Neural cell (in vitro differentiated cells): ENCODE results near the gene CREM. TPM values are rescaled to one million over a fixed set of nuclear protein-coding genes. Genes with fewer than 3 reads are reported as not detected.

ENCODE experiments used
- H2AFZ ChIP-seq: fragments of 200-600, 300-800 bp; sonication (generic), shearing (Covaris generic); 2 replicates; pipeline ENCODE4 v1.6.0; 2014; ENCODE audit warnings: low read depth, mild to moderate bottlenecking, antibody characterized with exemption, low read length, moderate library complexity
- H3F3A ChIP-seq: fragments of 200-600 bp; shearing (Covaris generic); 2 replicates; pipeline ENCODE4 v1.6.1; 2016; ENCODE audit warnings: mild to moderate bottlenecking, moderate library complexity, mixed read lengths, antibody characterized with exemption, low read length; ENCODE audit not compliant: insufficient read depth, poor library complexity, severe bottlenecking
- H3K27ac ChIP-seq: fragments of 200-600, 300-800 bp; sonication (generic), shearing (Covaris generic); 2 replicates; pipeline ENCODE4 v1.5.1; 2014; ENCODE audit warnings: mild to moderate bottlenecking, low read length, moderate library complexity
- H3K27me3 ChIP-seq: fragments of 300-800, 200-600 bp; sonication (generic), shearing (Covaris generic); 2 replicates; pipeline ENCODE4 v1.6.0; 2014; ENCODE audit warnings: mild to moderate bottlenecking, low read depth, low read length, moderate library complexity; ENCODE audit not compliant: insufficient read depth
- H3K36me3 ChIP-seq: fragments of 300-800, 200-600 bp; sonication (generic), shearing (Covaris generic); 2 replicates; pipeline ENCODE4 v1.5.1; 2014; ENCODE audit warnings: mild to moderate bottlenecking, antibody characterized with exemption, low read length, moderate library complexity; ENCODE audit not compliant: insufficient read depth
- H3K4me2 ChIP-seq: fragments of 300-800, 200-600 bp; sonication (generic), shearing (Covaris generic); 2 replicates; pipeline ENCODE4 v1.6.0; 2014; ENCODE audit warnings: mild to moderate bottlenecking, low read length
- H3K4me3 ChIP-seq: fragments of 300-800, 200-600 bp; sonication (generic), shearing (Covaris generic); 2 replicates; pipeline ENCODE4 v1.5.1; 2014; ENCODE audit warnings: mild to moderate bottlenecking, low read length, moderate library complexity
- H3K79me2 ChIP-seq: fragments of 200-600 bp; shearing (Covaris generic); replicated peaks from 2 replicates; pipeline ENCODE4 v1.6.0; 2014; ENCODE audit warnings: mild to moderate bottlenecking, low read length, moderate library complexity; ENCODE audit not compliant: insufficient read depth
- H3K9ac ChIP-seq: fragments of 300-800, 200-600 bp; sonication (generic), shearing (Covaris generic); 2 replicates; pipeline ENCODE4 v1.6.1; 2016; ENCODE audit warnings: mild to moderate bottlenecking, low read length, mixed read lengths
- H3K9me2 ChIP-seq: fragments of 200-600 bp; shearing (Covaris generic); 2 replicates; pipeline ENCODE4 v1.6.1; 2016; ENCODE audit warnings: mild to moderate bottlenecking, low read length, mixed read lengths; ENCODE audit not compliant: insufficient read depth
- H3K9me3 ChIP-seq: fragments of 200-600, 300-800 bp; sonication (generic), shearing (Covaris generic); 2 replicates; pipeline ENCODE4 v1.6.1; 2016; ENCODE audit warnings: mild to moderate bottlenecking, mixed run types, low read length, moderate library complexity, mixed read lengths
- H4K20me1 ChIP-seq: fragments of 200-600 bp; shearing (Covaris generic); 2 replicates; pipeline ENCODE4 v1.6.1; 2016; ENCODE audit warnings: mild to moderate bottlenecking, mixed run types; ENCODE audit not compliant: insufficient read depth
- EP300 ChIP-seq: fragments of 450-650 bp; conservative IDR thresholded peaks from 2 replicates; pipeline ENCODE4 v1.6.1; 2014; ENCODE audit warnings: antibody characterized with exemption, mild to moderate bottlenecking, moderate library complexity; ENCODE audit not compliant: poor library complexity, severe bottlenecking
- EZH2 ChIP-seq: fragments of 200-600, 300-800 bp; shearing (Covaris generic), sonication (generic); IDR thresholded peaks from 2 replicates; pipeline ENCODE4 v1.6.1; 2014; ENCODE audit warnings: antibody characterized with exemption, low read length, borderline replicate concordance, mild to moderate bottlenecking; ENCODE audit not compliant: insufficient read depth, poor library complexity, severe bottlenecking
- MXI1 ChIP-seq: fragments of 450-650 bp; conservative IDR thresholded peaks from 2 replicates; pipeline ENCODE4 v1.6.1; 2014; ENCODE audit warnings: antibody characterized with exemption, mild to moderate bottlenecking; ENCODE audit not compliant: poor library complexity, severe bottlenecking
- POLR2AphosphoS5 ChIP-seq: IDR thresholded peaks from 2 replicates; pipeline ENCODE4 v1.6.1; 2012
- RAD21 ChIP-seq: fragments of 450-650 bp; conservative IDR thresholded peaks from 2 replicates; pipeline ENCODE4 v1.6.1; 2014; ENCODE audit warnings: antibody characterized with exemption, mild to moderate bottlenecking, moderate library complexity
- SMC3 ChIP-seq: fragments of 450-650 bp; conservative IDR thresholded peaks from 2 replicates; pipeline ENCODE4 v1.6.1; 2014; ENCODE audit warnings: antibody characterized with exemption, mild to moderate bottlenecking, moderate library complexity; ENCODE audit not compliant: poor library complexity
- TAF1 ChIP-seq: IDR thresholded peaks from 2 replicates; pipeline ENCODE4 v1.6.1; 2012; ENCODE audit warnings: low read depth
- polyA plus RNA-seq: library from polyadenylated mRNA; depleted of rRNA; stranded (reverse); fragments of >200 nt; gene quantifications from 2 replicates; pipeline ENCODE4 v1.2.3, GENCODE V29; 2014
- TF ChIP-seq, protein P1 (sequence below): IDR thresholded peaks from 2 replicates; pipeline ENCODE4 v1.6.1; 2012; ENCODE audit warnings: borderline replicate concordance
- TF ChIP-seq, protein P2 (sequence below): fragments of 450-650 bp; IDR thresholded peaks from 2 replicates; pipeline ENCODE4 v1.5.1; 2014; ENCODE audit warnings: antibody characterized with exemption, mild to moderate bottlenecking, moderate library complexity; ENCODE audit not compliant: poor library complexity, severe bottlenecking

The CREM gene
- polyA plus RNA-seq, 1 donor from 2014 or later, result 67.3 TPM

DNA sequence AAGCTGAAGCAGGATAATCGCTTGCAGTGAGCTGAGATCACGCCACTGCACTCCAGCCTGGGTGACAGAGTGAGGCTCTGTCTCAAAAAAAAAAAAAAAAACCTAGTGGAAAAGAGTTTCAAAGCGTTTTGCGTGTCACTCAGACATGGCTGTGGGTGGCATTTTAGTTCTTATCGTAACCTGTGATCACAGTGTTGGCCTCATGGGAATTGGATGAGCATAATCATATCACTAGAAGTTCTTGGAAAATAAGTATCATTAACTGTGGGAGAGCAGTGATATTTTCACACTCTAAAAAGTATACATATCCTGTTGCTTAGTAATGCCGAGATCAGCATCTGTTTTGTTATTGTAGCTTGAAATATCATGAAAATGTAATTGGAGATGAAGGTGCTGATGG lies 92.6 kb downstream of the CREM start:
- Histone ChIP-seq H4K20me1 (no peaks in the 10 kb centered on the region), H3K9me2 (no peaks in the 10 kb centered on the region)
- TF ChIP-seq, protein P1, sequence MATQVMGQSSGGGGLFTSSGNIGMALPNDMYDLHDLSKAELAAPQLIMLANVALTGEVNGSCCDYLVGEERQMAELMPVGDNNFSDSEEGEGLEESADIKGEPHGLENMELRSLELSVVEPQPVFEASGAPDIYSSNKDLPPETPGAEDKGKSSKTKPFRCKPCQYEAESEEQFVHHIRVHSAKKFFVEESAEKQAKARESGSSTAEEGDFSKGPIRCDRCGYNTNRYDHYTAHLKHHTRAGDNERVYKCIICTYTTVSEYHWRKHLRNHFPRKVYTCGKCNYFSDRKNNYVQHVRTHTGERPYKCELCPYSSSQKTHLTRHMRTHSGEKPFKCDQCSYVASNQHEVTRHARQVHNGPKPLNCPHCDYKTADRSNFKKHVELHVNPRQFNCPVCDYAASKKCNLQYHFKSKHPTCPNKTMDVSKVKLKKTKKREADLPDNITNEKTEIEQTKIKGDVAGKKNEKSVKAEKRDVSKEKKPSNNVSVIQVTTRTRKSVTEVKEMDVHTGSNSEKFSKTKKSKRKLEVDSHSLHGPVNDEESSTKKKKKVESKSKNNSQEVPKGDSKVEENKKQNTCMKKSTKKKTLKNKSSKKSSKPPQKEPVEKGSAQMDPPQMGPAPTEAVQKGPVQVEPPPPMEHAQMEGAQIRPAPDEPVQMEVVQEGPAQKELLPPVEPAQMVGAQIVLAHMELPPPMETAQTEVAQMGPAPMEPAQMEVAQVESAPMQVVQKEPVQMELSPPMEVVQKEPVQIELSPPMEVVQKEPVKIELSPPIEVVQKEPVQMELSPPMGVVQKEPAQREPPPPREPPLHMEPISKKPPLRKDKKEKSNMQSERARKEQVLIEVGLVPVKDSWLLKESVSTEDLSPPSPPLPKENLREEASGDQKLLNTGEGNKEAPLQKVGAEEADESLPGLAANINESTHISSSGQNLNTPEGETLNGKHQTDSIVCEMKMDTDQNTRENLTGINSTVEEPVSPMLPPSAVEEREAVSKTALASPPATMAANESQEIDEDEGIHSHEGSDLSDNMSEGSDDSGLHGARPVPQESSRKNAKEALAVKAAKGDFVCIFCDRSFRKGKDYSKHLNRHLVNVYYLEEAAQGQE, result no peak
- no peak for TF ChIP-seq EZH2
- TF ChIP-seq POLR2AphosphoS5, result peak; percentile 12
- TF ChIP-seq EP300, result peak; percentile 14

DNA sequence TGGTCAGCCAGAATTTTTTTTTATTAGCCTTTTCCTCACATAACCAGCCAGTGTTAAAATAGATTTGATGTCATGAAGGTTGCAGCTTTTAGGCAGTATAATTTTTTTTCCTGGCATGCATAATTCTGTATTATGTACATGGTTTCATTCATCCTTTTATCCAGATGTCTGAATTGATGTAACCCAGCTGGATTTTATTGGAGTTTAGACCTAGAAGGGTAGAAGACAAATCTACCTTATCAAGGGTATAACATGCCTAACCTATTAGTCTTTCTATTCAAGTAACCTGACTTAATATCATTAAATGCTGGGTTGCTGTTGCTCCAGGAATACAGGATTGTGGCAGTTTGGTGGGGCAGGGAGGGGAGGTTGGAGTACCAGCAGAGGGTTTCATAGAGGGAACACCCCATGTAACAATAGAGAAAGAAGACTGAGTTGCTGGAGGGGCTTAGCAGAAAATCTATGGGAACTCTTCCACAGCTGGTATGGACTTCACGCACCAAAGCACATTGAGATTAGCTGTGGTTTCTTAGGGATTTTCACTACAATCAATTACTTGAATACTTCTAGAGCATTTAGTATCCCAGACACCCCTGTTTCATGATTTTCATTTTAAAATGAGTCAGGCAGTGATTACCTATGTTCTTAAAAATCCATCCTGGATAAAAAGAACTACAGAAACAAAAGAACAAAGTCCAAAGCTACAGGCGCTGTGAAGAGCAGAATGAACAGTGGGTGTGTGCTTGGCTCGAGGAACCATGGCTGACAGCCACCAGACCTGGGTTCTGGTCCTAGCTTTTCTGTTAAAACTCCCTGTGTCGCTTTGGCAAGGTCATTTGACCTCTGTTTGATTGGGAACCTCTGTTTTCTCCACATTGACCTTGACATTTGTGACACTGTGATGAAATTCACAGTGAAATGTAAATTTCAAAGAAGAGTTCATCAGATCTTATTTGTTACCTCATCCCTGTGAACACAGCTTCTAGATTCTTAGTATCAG lies 93.5 kb downstream of the CREM start:
- Histone ChIP-seq H3K9me3 (no peaks in the 10 kb centered on the region), H3K79me2 (no peaks in the 10 kb centered on the region), H3K9me2 (no peaks in the 10 kb centered on the region), H3K36me3 (no peaks in the 10 kb centered on the region), H3K4me3 (no peak overlapping the region), H3K27me3 (no peaks in the 10 kb centered on the region), H3F3A (no peaks in the 10 kb centered on the region), H3K4me2 (no peak overlapping the region), H3K27ac (no peak overlapping the region), H4K20me1 (no peaks in the 10 kb centered on the region), H3K9ac (no peak overlapping the region), H2AFZ (no peak overlapping the region)
- TF ChIP-seq EZH2 (no peak), POLR2AphosphoS5 (no peak), MXI1 (no peak)

More for the DNA sequence above, 92.6 kb downstream of the CREM start:
- H3K9me3 ChIP-seq, result no peaks in the 10 kb centered on the region
- no peak overlapping the region for H3K4me2 ChIP-seq
- no peaks in the 10 kb centered on the region for H3F3A ChIP-seq
- no peak overlapping the region for H3K4me3 ChIP-seq
- H3K36me3 ChIP-seq, result no peaks in the 10 kb centered on the region
- H3K27ac ChIP-seq, result no peak overlapping the region
- no peaks in the 10 kb centered on the region for H3K79me2 ChIP-seq
- H3K9ac ChIP-seq, result no peak overlapping the region
- no peaks in the 10 kb centered on the region for H3K27me3 ChIP-seq
- no peak overlapping the region for H2AFZ ChIP-seq

DNA sequence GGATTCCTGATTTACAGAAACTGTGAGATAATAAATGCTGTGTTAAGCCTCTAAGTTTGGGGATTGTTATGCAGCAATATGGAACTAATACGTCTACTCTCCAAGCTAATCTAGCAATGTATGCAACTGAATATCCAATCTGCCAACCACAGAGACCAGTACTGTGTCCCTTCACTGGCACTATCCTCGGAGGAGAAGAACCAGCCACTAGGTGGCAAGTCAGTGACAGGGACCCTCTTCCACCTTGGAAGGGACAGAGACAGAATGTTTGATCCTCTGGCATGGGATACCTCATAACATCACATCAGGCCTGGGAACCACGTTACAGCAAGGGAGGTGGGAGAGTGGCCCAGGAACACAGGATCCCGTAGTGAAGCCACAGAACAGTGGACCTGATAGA lies 96.4 kb downstream of the CREM start:
- Histone ChIP-seq H3K36me3 (no peaks in the 10 kb centered on the region), H3K9me3 (no peaks in the 10 kb centered on the region), H3K9ac (no peak overlapping the region), H3K4me2 (no peak overlapping the region), H4K20me1 (no peaks in the 10 kb centered on the region), H3F3A (no peaks in the 10 kb centered on the region), H3K27me3 (no peaks in the 10 kb centered on the region), H3K79me2 (no peaks in the 10 kb centered on the region), H3K27ac (no peak overlapping the region), H3K9me2 (no peaks in the 10 kb centered on the region), H2AFZ (no peak overlapping the region), H3K4me3 (no peak overlapping the region)
- TF ChIP-seq RAD21 (no peak), POLR2AphosphoS5 (no peak), EP300 (no peak), TAF1 (no peak), EZH2 (no peak), SMC3 (no peak), MXI1 (no peak)
- TF ChIP-seq, protein P1, result no peak
- TF ChIP-seq, protein P2, sequence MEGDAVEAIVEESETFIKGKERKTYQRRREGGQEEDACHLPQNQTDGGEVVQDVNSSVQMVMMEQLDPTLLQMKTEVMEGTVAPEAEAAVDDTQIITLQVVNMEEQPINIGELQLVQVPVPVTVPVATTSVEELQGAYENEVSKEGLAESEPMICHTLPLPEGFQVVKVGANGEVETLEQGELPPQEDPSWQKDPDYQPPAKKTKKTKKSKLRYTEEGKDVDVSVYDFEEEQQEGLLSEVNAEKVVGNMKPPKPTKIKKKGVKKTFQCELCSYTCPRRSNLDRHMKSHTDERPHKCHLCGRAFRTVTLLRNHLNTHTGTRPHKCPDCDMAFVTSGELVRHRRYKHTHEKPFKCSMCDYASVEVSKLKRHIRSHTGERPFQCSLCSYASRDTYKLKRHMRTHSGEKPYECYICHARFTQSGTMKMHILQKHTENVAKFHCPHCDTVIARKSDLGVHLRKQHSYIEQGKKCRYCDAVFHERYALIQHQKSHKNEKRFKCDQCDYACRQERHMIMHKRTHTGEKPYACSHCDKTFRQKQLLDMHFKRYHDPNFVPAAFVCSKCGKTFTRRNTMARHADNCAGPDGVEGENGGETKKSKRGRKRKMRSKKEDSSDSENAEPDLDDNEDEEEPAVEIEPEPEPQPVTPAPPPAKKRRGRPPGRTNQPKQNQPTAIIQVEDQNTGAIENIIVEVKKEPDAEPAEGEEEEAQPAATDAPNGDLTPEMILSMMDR, result no peak
